GM23248 (cell line): ENCODE results near the gene PLEKHA6. TPM values are rescaled to one million over a fixed set of nuclear protein-coding genes. Genes with fewer than 3 reads are reported as not detected.

Experiments
- DNase-seq: peaks from one replicate; pipeline ENCODE4 v3.0.0-alpha.2; 2015
- H2AFZ ChIP-seq: fragments of 200-600 bp; sonication (generic); 2 replicates; pipeline ENCODE4 v1.6.1; 2016; ENCODE audit warnings: antibody characterized with exemption
- H3F3A ChIP-seq: fragments of 200-600 bp; sonication (generic); 2 replicates; pipeline ENCODE4 v1.6.1; 2016; ENCODE audit warnings: mild to moderate bottlenecking, antibody characterized with exemption, mixed run types; ENCODE audit not compliant: insufficient read depth
- H3K27ac ChIP-seq: fragments of 200-600 bp; sonication (generic); 2 replicates; pipeline ENCODE4 v1.5.1; 2016; ENCODE audit warnings: mild to moderate bottlenecking
- H3K27me3 ChIP-seq: fragments of 200-600 bp; sonication (generic); replicated peaks from 2 replicates; pipeline ENCODE4 v1.6.1; 2016; ENCODE audit warnings: mild to moderate bottlenecking; ENCODE audit not compliant: insufficient read depth
- H3K36me3 ChIP-seq: fragments of 200-600 bp; sonication (generic); 2 replicates; pipeline ENCODE4 v1.6.1; 2016; ENCODE audit warnings: low read depth, mild to moderate bottlenecking
- H3K4me1 ChIP-seq: fragments of 200-600 bp; sonication (generic); 2 replicates; pipeline ENCODE4 v1.6.1; 2016; ENCODE audit warnings: mild to moderate bottlenecking; ENCODE audit not compliant: insufficient read depth
- H3K4me2 ChIP-seq: fragments of 200-600 bp; sonication (generic); one replicate; pipeline ENCODE4 v1.6.1; 2016; ENCODE audit warnings: mild to moderate bottlenecking; ENCODE audit not compliant: unreplicated experiment
- H3K4me3 ChIP-seq: fragments of 200-600 bp; sonication (generic); 2 replicates; pipeline ENCODE4 v1.5.1; 2016; ENCODE audit warnings: mild to moderate bottlenecking
- H3K79me2 ChIP-seq: fragments of 200-600 bp; sonication (generic); 2 replicates; pipeline ENCODE4 v1.6.1; 2016; ENCODE audit warnings: mild to moderate bottlenecking; ENCODE audit not compliant: insufficient read depth
- H3K9ac ChIP-seq: fragments of 200-600 bp; sonication (generic); 2 replicates; pipeline ENCODE4 v1.6.1; 2016; ENCODE audit warnings: mild to moderate bottlenecking
- H3K9me2 ChIP-seq: fragments of 200-600 bp; sonication (generic); 2 replicates; pipeline ENCODE4 v1.6.1; 2016; ENCODE audit warnings: mixed run types, mild to moderate bottlenecking, moderate library complexity; ENCODE audit not compliant: insufficient read depth
- H3K9me3 ChIP-seq: fragments of 200-600 bp; sonication (generic); one replicate; pipeline ENCODE4 v1.6.1; 2017; ENCODE audit warnings: low read depth
- H4K20me1 ChIP-seq: fragments of 200-600 bp; sonication (generic); 2 replicates; pipeline ENCODE4 v1.6.0; 2016; ENCODE audit not compliant: insufficient read depth
- EZH2 ChIP-seq: fragments of 200-600 bp; sonication (generic); IDR thresholded peaks from 2 replicates; pipeline ENCODE4 v1.6.1; 2018; ENCODE audit warnings: antibody characterized with exemption, mild to moderate bottlenecking; ENCODE audit not compliant: insufficient read depth, poor library complexity, severe bottlenecking
- EZH2phosphoT487 ChIP-seq: fragments of 200-600 bp; sonication (generic); IDR thresholded peaks from 2 replicates; pipeline ENCODE4 v1.6.1; 2018; ENCODE audit warnings: antibody characterized with exemption, moderate library complexity, mild to moderate bottlenecking, low read depth; ENCODE audit not compliant: insufficient read depth
- WGBS, 2 experiments: methylation state at CpG; one replicate each; pipeline ENCODE4 v1.1.6; 2015 to 2017; ENCODE audit warnings: low lambda C conversion rate in 2 of 2, low coverage in 1 of 2; ENCODE audit errors: missing lambda C conversion rate in 2 of 2; 5-methylcytosine and 5-hydroxymethylcytosine counted together
- in situ Hi-C: fragments of 300-500 bp; cut with MboI; formaldehyde crosslinking; loops from 2 replicates; pipeline ENCODE4 v1.15.0; 2020
- polyA plus RNA-seq: library from polyadenylated mRNA; unstranded; fragments of >200 nt; fragmentation: Nextera tagmentation; extraction: Ambion mirVana; gene quantifications from 2 replicates; pipeline ENCODE4 v1.2.1, GENCODE V29; 2016
- total RNA-seq: library from RNA; depleted of rRNA; stranded (reverse); fragments of >200 nt; shearing (Covaris generic); gene quantifications from 2 replicates; pipeline ENCODE4 v1.2.3, GENCODE V29; 2014

PLEKHA6 gene
- total and polyA plus RNA-seq, 2 experiments from 2014 or later, result 4.5 to 7.3 TPM

GRCh38 chr1:204308023-204308628, 51.6 kb downstream of the PLEKHA6 start:
- no peaks in the 10 kb centered on the region for H3K9me3 ChIP-seq
- H3K4me2 ChIP-seq, result peak overlapping the region; percentile 60
- H3K36me3 ChIP-seq, result no peaks in the 10 kb centered on the region
- peak overlapping the region; percentile 3; the same call in 1 of the 2 replicates for H3K27ac ChIP-seq
- peak overlapping the region; percentile 63; the same call in 1 of the 2 replicates for H3K4me3 ChIP-seq
- peaks cover 30% of the 10 kb centered on the region for H3K4me1 ChIP-seq
- TF ChIP-seq EZH2phosphoT487 (no peak), EZH2 (no peak)
- WGBS, 2 experiments, result 27 to 30% methylated on average over 4 of the region's 4 CpGs
- peak overlapping the region; percentile 52; the same call in 1 of the 2 replicates for H2AFZ ChIP-seq
- H3K79me2 ChIP-seq, result no peaks in the 10 kb centered on the region
- H3K27me3 ChIP-seq, result no peaks in the 10 kb centered on the region
- peaks cover 10% of the 10 kb centered on the region; the same call in 1 of the 2 replicates for H3F3A ChIP-seq
- no peaks in the 10 kb centered on the region for H4K20me1 ChIP-seq
- H3K9me2 ChIP-seq, result no peaks in the 10 kb centered on the region
- in situ Hi-C loops, result no loop called here
- DNase-seq, result peak; percentile 77
- peak overlapping the region; percentile 50; the same call in 1 of the 2 replicates for H3K9ac ChIP-seq

GRCh38 chr1:204307334-204307883, 52.3 kb downstream of the PLEKHA6 start:
- Histone ChIP-seq H3K4me1 (peaks cover 30% of the 10 kb centered on the region), H3K4me2 (peak overlapping the region; percentile 60), H3K9me2 (no peaks in the 10 kb centered on the region), H2AFZ (peak overlapping the region; percentile 52), H3K27ac (peak overlapping the region; percentile 3; the same call in 1 of the 2 replicates), H3F3A (peaks cover 10% of the 10 kb centered on the region; the same call in 1 of the 2 replicates), H3K79me2 (no peaks in the 10 kb centered on the region), H3K9me3 (no peaks in the 10 kb centered on the region), H3K36me3 (no peaks in the 10 kb centered on the region), H3K9ac (peak overlapping the region; percentile 50), H3K4me3 (peak overlapping the region; percentile 63), H4K20me1 (no peaks in the 10 kb centered on the region), H3K27me3 (no peaks in the 10 kb centered on the region)
- 5 to 9% methylated on average over 12 of the region's 12 CpGs for WGBS, 2 experiments
- peak; percentile 60 for DNase-seq
- TF ChIP-seq EZH2 (no peak), EZH2phosphoT487 (no peak)
- in situ Hi-C loops, result no loop called here

GRCh38 chr1:204306076-204306475, 53.7 kb downstream of the PLEKHA6 start:
- in situ Hi-C loops, result no loop called here
- Histone ChIP-seq H3K4me3 (no peak overlapping the region), H2AFZ (no peak overlapping the region), H3K9ac (no peak overlapping the region), H3K9me3 (no peaks in the 10 kb centered on the region), H3K9me2 (no peaks in the 10 kb centered on the region), H3K79me2 (no peaks in the 10 kb centered on the region), H3K4me2 (no peak overlapping the region), H3K4me1 (peaks cover 34% of the 10 kb centered on the region), H3F3A (peaks cover 10% of the 10 kb centered on the region; the same call in 1 of the 2 replicates), H3K27me3 (no peaks in the 10 kb centered on the region), H4K20me1 (no peaks in the 10 kb centered on the region), H3K36me3 (no peaks in the 10 kb centered on the region), H3K27ac (no peak overlapping the region)
- WGBS, 2 experiments, result 94 to 98% methylated on average over 3 of the region's 3 CpGs
- no peak for TF ChIP-seq EZH2
- no peak for TF ChIP-seq EZH2phosphoT487
- DNase-seq, result no peak

- Histone ChIP-seq H3K9ac (no peak overlapping the region), H4K20me1 (no peaks in the 10 kb centered on the region), H2AFZ (no peak overlapping the region), H3K4me3 (no peak overlapping the region), H3K79me2 (no peaks in the 10 kb centered on the region), H3K27me3 (no peaks in the 10 kb centered on the region), H3K4me2 (no peak overlapping the region), H3K9me2 (no peaks in the 10 kb centered on the region), H3K4me1 (peaks cover 38% of the 10 kb centered on the region), H3F3A (peaks cover 10% of the 10 kb centered on the region; the same call in 1 of the 2 replicates), H3K36me3 (no peaks in the 10 kb centered on the region), H3K9me3 (no peaks in the 10 kb centered on the region), H3K27ac (no peak overlapping the region)
- DNase-seq, result no peak
- TF ChIP-seq EZH2phosphoT487, result no peak
- TF ChIP-seq EZH2, result no peak
- in situ Hi-C loops, result no loop called here
- WGBS, 2 experiments, result 66 to 67% methylated on average over 4 of the region's 4 CpGs
Measured at GRCh38 chr1:204304067-204304466, 55.7 kb downstream of the PLEKHA6 start.
